Right lung (tissue), 10 donors: Measurements from ENCODE around the gene IPPK. TPM values are rescaled to one million over a fixed set of nuclear protein-coding genes. Genes with fewer than 3 reads are reported as not detected.

Experiments
- DNase-seq, 2 donors: peaks; one replicate each; pipeline ENCODE4 v3.0.0-alpha.2; 2013
- long read RNA-seq, 8 donors: transcript quantifications; one replicate each; lab custom pipeline, GENCODE V29; 2026
- polyA plus RNA-seq, 5 donors: library from polyadenylated mRNA; unstranded; fragments of 120-200 nt; gene quantifications; one replicate each; pipeline versions ENCODE4 v1.2.1 to v1.2.3, GENCODE V29; 2013; ENCODE audit warnings: inconsistent platforms in 1 of 5, low replicate concordance in 1 of 5; ENCODE audit not compliant: insufficient read length in 5 of 5, insufficient read depth in 1 of 5

IPPK gene, protein sequence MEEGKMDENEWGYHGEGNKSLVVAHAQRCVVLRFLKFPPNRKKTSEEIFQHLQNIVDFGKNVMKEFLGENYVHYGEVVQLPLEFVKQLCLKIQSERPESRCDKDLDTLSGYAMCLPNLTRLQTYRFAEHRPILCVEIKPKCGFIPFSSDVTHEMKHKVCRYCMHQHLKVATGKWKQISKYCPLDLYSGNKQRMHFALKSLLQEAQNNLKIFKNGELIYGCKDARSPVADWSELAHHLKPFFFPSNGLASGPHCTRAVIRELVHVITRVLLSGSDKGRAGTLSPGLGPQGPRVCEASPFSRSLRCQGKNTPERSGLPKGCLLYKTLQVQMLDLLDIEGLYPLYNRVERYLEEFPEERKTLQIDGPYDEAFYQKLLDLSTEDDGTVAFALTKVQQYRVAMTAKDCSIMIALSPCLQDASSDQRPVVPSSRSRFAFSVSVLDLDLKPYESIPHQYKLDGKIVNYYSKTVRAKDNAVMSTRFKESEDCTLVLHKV
- polyA plus RNA-seq: 10 to 100 TPM in 2 of 5 donors, 1 to 10 TPM in 3; 8.8 to 10.8 (median 9.5) TPM
- long read RNA-seq, donor 1, partial matches to known transcripts: 0 of 1 reads
- long read RNA-seq, donor 1, other reads (novel, unspliced or antisense): 0 of 1 reads
- long read RNA-seq, donor 2, full-length matches to known transcripts: 1 of 1 reads
- long read RNA-seq, donor 2, partial matches to known transcripts: 0 of 1 reads
- long read RNA-seq, donor 2, other reads (novel, unspliced or antisense): 0 of 1 reads
- long read RNA-seq, donor 3, full-length matches to known transcripts: 1 of 1 reads
- long read RNA-seq, donor 3, partial matches to known transcripts: 0 of 1 reads
- long read RNA-seq, donor 3, other reads (novel, unspliced or antisense): 0 of 1 reads
- long read RNA-seq, donor 4: 0 reads
- long read RNA-seq, donor 5, full-length matches to known transcripts: 1 of 1 reads
- long read RNA-seq, donor 5, partial matches to known transcripts: 0 of 1 reads
- long read RNA-seq, donor 5, other reads (novel, unspliced or antisense): 0 of 1 reads
- long read RNA-seq, donor 6, full-length matches to known transcripts: 2 of 2 reads
- long read RNA-seq, donor 6, partial matches to known transcripts: 0 of 2 reads
- long read RNA-seq, donor 6, other reads (novel, unspliced or antisense): 0 of 2 reads
- long read RNA-seq, donor 7, full-length matches to known transcripts: 1 of 1 reads
- long read RNA-seq, donor 7, partial matches to known transcripts: 0 of 1 reads
- long read RNA-seq, donor 7, other reads (novel, unspliced or antisense): 0 of 1 reads
- long read RNA-seq, donor 8: 0 reads

DNA sequence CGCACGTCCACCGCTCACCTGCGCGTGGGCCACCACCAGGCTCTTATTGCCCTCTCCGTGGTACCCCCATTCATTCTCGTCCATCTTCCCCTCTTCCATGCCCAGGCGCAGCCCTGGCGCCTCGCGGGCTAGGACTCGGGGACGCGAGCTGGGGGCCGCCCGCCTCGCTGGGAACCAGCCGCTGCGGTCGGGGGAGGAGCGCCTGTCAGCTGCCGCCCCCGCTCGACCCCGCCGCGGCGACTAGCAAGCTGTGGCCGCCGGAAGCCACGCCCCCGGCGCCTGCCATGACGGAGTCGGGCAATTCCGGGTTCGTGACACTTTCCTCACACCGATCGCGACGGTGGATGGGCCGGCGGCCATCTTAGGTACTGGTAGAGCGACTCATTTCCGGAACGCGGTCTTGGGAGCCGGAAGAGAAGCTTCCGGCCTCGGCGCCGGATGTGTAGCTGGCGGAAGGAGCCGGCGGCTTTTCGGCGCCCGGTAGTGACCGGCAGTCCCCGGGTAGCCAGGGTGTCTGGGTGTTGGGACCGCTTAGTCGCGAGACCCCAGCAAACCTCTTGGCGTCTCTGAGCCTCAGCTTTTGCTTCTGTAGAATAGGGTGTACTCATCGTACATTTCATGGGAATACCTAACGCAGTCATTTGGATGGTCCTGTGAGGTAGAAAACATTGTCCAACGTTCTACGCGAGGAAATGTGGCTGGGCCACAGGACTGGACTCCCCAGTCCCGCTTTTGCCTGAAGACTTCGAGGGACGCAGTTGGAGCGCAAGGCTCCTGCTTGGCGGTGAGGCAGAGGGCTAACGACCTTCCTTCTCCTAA, at the start of gene IPPK:
IPPK (minus strand) TSS at position 242 of the 819 bp plus-strand sequence; CDS start at position 99, 143 bp downstream.
- peak; percentile 97 to 98 for DNase-seq

- no peak for DNase-seq
Observed at GRCh38 chr9:92719028-92719647, 49.2 kb upstream of the IPPK start.

GRCh38 chr9:92718086-92719001, 48.4 kb upstream of the IPPK start:
- DNase-seq: no peak

- no peak for DNase-seq
Observed at GRCh38 chr9:92717201-92718085, 47.5 kb upstream of the IPPK start.

- DNase-seq: no peak
Observed at GRCh38 chr9:92716557-92716956, 46.6 kb upstream of the IPPK start.

GRCh38 chr9:92715488-92716231, 45.7 kb upstream of the IPPK start:
- DNase-seq: no peak

DNA sequence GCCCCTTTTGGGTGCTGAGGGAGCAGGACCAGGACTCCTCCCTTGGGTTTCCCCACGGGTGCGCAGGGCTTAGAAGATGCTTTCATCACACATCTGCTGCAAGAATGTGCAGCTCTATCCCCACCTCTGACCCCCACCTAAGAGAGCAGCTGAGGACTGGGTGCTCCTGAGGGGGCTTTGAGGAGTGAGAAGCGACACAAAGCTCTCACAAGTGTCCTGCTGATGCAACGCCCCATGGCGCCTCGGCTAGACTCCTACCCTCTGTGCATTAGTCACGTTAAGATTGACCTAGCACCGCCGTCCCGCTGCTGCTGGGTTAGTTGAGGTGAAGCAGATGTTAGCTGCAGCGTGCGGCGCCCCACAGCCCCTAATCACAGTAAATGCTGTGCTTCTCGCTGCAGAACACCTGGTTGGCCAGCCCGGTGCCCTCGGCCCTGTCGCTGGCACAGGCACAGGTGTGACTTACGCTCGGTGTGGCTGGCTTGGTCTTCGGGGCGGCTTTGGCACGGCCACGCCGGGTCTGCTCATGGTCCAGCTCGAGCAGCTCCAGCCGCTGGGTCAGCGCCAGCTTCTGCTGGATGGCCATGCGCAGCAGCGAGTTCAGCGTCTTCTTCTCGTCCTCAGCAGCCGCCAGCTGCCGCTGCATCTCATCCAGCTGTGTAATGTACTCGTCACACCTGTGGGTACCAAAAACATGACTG, 45.0 kb upstream of the IPPK start:
- DNase-seq: no peak

GRCh38 chr9:92714016-92714415, 44.1 kb upstream of the IPPK start:
- DNase-seq: no peak

DNA sequence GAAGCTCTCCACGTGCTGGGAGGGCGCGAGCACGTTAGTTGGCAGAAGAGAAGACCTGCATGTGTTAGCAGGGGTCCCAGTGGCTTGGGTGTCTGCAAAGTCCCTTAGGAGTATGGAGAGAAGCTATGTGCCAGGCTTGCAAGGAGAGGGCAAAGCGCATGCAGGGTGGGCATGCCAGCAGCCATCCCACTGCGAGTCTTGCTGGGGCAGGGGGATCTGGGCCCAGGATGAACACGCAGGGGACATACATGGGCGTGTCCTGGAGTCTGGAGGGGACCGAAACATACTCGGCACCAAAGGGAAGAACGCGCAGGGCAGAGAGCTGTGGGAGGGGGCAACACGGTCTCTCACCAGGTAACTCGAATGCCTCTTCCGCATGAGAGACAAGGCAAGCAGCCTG, 43.6 kb upstream of the IPPK start:
- DNase-seq: no peak

DNA sequence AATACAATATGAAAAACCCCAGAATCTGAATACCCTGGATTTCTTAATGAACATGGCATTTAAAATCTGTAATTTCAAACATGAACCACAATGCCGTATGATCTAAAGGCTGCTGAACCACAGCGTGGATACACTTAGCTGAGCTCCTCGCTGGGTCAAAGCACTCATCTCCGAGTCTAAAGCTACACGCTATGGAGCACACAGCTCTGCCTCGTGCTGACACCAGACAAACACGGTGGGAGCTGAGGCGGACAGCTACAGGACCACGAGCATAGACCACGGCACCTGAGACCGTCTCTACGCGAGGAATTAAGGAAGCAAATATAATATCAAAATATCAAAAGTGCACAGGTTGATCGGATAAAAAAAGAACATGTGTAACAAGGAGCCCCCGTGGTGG, 42.8 kb upstream of the IPPK start:
- no peak for DNase-seq

GRCh38 chr9:92711844-92712243, 41.9 kb upstream of the IPPK start:
- no peak for DNase-seq

DNA sequence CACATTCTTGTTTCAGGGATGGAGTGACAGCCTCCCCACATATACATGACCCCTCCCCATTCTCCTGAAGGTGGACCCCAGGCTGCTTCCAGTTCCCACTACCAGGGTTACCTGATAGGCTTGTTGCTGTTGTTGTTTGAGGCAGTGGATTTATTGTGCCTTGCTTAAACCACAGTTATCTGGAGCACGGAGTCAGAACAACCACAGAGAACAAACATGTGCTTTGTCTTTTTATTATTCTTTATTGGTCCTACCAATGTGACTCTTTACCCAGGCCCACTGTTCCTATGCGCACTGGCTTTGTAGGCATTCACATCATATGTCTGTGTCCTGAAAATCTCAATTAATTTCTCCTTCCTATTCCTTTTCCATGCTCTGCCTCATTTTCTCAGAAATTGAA, 41.2 kb upstream of the IPPK start:
- DNase-seq: no peak

DNA sequence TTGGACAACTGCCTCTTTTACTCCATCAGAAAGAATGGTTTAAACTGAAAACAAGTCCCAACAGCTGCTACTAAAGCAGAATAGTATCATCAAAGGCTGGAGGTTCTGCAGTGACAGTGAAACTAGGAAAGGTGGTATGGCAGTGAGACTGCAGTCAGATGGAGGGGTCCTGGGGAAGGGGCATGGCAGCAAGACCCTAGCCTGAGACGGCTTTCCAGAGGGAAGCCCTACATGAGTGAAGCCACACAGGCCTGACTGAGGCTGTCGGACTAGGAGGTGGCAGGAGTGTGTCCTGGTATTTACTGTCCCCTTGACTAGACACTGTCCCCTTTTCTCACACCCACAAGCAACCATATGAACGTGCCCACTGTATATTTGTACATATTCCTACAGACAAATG, 40.4 kb upstream of the IPPK start:
- DNase-seq: no peak

GRCh38 chr9:92709954-92710353, 40.0 kb upstream of the IPPK start:
- DNase-seq: no peak

DNA sequence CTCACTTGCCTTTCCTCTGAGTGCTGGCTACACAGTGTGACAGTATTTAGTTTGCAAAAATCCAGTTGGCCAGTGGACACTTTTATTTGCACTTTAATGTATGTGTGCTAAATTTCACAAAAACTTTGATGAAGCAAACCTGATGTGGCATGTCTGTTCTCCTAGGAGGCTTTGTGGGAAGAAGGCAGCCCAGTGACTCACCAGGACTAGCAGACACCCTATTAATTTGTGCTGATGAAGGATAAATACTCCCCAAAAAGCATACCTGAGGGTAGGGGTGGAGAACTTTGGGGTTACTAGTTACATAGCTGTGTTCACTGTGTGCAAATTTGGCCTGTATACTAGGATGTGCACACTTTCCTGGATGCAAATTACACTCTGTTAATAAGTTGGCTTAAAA, 39.3 kb upstream of the IPPK start:
- DNase-seq: no peak

GRCh38 chr9:92707530-92707929, 37.6 kb upstream of the IPPK start:
- DNase-seq: no peak
